Neuron (in vitro differentiated cells): ENCODE results near the gene SYNJ2.

Experiments
- H2AFZ ChIP-seq: one replicate; pipeline ENCODE4 v1.6.1; 2013; ENCODE audit warnings: low read depth, mild to moderate bottlenecking, inconsistent platforms, low read length, moderate library complexity
- H3K27me3 ChIP-seq: one replicate; pipeline ENCODE4 v1.6.1; 2013; ENCODE audit warnings: low read length; ENCODE audit not compliant: insufficient read depth
- H3K36me3 ChIP-seq: one replicate; pipeline ENCODE4 v1.6.1; 2013; ENCODE audit warnings: low read length; ENCODE audit not compliant: insufficient read depth
- H3K4me1 ChIP-seq: one replicate; pipeline ENCODE4 v1.6.1; 2013; ENCODE audit warnings: low read length; ENCODE audit not compliant: insufficient read depth
- H3K4me3 ChIP-seq: 2 replicates; pipeline ENCODE4 v1.5.1; 2013; ENCODE audit warnings: mild to moderate bottlenecking, low read length, moderate library complexity
- H3K9me3 ChIP-seq: one replicate; pipeline ENCODE4 v1.6.1; 2013; ENCODE audit warnings: low read length

SYNJ2 gene

DNA sequence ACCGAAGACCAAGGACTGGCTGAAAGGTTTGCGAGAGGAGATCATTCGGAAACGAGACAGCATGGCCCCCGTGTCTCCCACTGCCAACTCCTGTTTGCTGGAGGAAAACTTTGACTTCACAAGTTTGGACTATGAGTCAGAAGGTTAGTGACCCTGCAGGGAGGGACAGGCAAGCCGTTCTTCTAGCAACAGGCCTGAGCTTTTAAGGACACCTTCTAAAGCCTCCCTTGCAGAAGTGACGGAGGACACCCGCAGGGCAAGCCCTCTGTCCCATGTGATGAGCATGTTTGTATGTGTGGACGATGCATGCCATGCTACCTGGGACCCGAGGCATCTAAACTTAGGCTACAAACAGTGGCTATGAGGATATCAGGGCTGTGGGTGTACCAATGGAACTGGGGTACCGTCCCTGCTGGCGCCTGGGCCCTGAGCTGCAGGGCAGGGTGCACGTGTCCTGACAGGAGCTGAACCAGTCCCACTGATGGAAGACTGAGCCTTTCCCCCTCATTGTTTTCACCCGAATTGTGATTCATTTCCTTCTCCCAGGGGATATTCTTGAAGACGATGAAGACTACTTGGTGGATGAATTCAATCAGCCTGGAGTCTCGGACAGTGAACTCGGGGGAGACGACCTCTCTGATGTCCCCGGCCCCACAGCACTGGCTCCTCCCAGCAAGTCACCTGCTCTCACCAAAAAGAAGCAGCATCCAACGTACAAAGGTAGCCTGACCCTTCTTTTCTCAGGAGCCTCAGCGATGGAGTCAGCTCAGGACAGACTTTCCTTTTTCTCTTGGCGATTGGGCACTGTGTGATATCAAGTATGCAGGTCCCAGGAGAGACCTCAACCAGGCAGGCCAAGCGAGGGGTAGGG is 102.0 kb downstream of the SYNJ2 start:
- H3K9me3 ChIP-seq, result no peaks in the 10 kb centered on the region
- no peak overlapping the region for H3K4me3 ChIP-seq
- H3K4me1 ChIP-seq, result no peaks in the 10 kb centered on the region
- H3K36me3 ChIP-seq, result no peaks in the 10 kb centered on the region
- H3K27me3 ChIP-seq, result no peaks in the 10 kb centered on the region
- H2AFZ ChIP-seq, result no peak overlapping the region

DNA sequence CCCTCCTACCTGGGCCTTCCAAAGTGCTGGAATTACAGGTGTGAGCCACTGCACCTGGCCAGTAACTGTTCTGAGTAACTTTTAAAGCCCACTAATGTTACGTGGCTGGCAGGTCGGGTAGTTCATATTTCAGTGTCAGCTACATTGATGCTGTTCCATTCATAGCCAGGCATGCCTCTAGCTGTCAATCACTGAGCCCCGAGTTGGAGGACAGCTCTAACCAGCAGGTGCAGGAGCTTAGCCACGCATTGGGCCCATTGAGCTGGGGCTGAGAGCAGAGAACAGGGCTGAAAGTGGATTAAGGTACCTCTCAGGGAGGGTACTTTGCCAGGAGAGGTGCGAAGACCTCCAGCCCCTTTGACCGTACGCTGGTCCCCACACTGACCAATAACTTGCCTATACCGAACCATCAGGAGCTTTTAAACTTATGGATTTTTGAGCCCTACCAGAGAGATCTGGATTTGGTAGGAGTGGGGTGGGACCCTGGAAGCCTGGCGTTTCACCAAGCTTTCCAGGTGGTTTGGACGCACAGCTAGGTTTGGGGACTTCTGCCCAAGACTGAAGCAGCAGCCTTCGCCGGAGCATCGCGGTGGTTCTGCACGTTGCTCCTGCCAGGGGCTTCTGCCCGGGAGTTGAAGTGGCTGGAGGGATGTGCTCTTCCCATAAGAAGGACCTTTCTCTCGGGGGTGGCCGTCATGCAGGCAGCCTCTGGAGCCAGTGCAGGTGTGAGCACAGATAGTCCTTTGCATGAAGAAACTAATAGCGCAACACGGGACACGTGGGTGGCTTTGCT is 103.8 kb downstream of the SYNJ2 start:
- Histone ChIP-seq H2AFZ (no peak overlapping the region), H3K4me3 (no peak overlapping the region), H3K9me3 (no peaks in the 10 kb centered on the region), H3K27me3 (no peaks in the 10 kb centered on the region), H3K36me3 (peaks cover 2% of the 10 kb centered on the region), H3K4me1 (no peaks in the 10 kb centered on the region)

- no peaks in the 10 kb centered on the region for H3K4me1 ChIP-seq
- no peak overlapping the region for H2AFZ ChIP-seq
- H3K9me3 ChIP-seq, result no peaks in the 10 kb centered on the region
- no peak overlapping the region for H3K4me3 ChIP-seq
- H3K36me3 ChIP-seq, result peaks cover 2% of the 10 kb centered on the region
- H3K27me3 ChIP-seq, result no peaks in the 10 kb centered on the region
Measured at GRCh38 chr6:158086054-158086503, 104.4 kb downstream of the SYNJ2 start.

DNA sequence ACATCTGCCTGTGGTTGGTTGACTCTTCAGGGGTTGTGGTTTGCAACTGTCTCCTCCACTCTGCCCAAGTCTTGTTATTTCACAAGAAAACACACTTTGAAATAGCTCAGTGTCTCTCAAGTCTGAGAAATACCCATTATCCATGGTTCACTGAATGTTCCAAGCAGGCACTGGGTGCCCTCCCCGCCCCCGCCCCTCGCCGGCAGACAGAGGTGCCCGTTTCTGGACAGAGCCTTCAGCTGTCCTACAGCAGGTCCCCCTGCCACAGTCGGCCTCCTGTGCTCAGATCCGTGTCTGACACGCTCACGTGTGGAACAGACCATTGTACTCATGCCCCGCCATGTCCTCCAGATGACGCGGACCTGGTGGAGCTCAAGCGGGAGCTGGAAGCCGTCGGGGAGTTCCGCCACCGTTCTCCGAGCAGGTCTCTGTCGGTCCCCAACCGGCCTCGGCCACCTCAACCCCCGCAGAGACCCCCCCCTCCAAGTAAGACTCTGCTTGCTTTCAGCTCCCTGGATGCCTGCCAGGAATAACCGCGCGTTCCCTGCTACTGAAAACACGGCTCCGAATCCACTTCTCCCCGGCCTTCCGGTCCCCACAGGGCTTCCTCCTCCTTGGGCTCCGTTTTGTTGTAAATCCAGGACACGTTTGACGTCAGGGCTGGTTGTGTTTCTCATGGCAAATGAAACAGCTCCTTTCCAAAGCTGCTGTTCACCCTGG is 105.0 kb downstream of the SYNJ2 start:
- Histone ChIP-seq H3K36me3 (peaks cover 2% of the 10 kb centered on the region), H3K4me1 (no peaks in the 10 kb centered on the region), H3K27me3 (no peaks in the 10 kb centered on the region), H3K9me3 (no peaks in the 10 kb centered on the region), H2AFZ (no peak overlapping the region), H3K4me3 (no peak overlapping the region)

DNA sequence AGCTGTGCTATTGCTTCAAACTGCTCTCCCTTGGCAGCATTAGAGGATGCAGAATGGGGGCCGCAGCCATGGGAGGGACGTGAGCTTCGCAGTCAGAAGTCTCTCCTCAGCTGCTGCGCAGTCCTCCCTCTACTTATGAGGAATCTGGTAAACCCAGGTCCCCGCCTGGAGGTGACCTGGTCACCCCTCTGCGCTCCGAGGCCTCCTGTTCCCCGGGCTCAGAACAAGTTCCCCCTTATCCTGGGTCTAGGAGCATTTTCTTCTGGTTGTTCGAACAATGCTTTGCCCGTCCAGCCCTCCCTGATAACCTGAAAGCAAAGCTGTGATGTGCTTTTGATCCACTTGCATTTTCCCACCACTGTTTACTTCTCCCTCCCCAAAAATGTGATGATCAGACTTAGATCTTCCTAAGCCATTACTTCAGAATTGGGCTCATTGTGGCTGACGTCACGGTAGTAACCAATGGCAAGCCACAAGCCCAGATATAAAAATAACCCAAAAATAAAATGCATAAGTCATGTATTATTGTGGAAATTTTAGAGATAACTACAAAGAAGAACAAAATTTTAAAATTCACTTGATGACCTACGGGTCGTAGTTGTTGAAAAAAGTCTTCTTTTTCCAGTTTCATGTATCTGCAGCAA is 105.7 kb downstream of the SYNJ2 start:
- Histone ChIP-seq H3K4me1 (no peaks in the 10 kb centered on the region), H2AFZ (no peak overlapping the region), H3K36me3 (peaks cover 2% of the 10 kb centered on the region), H3K4me3 (no peak overlapping the region), H3K27me3 (no peaks in the 10 kb centered on the region), H3K9me3 (no peaks in the 10 kb centered on the region)

GRCh38 chr6:158092806-158093205 is 111.1 kb downstream of the SYNJ2 start:
- Histone ChIP-seq H3K9me3 (peaks cover 2% of the 10 kb centered on the region), H3K4me3 (no peak overlapping the region), H3K36me3 (peaks cover 21% of the 10 kb centered on the region), H2AFZ (no peak overlapping the region), H3K27me3 (no peaks in the 10 kb centered on the region), H3K4me1 (no peaks in the 10 kb centered on the region)

GRCh38 chr6:158095031-158095430 is 113.4 kb downstream of the SYNJ2 start:
- Histone ChIP-seq H3K27me3 (no peaks in the 10 kb centered on the region), H3K4me3 (no peak overlapping the region), H3K9me3 (peaks cover 2% of the 10 kb centered on the region), H3K4me1 (peaks cover 5% of the 10 kb centered on the region), H3K36me3 (peaks cover 19% of the 10 kb centered on the region), H2AFZ (no peak overlapping the region)

- H3K4me1 ChIP-seq, result peaks cover 5% of the 10 kb centered on the region
- no peak overlapping the region for H2AFZ ChIP-seq
- peaks cover 2% of the 10 kb centered on the region for H3K9me3 ChIP-seq
- H3K36me3 ChIP-seq, result peaks cover 19% of the 10 kb centered on the region
- no peaks in the 10 kb centered on the region for H3K27me3 ChIP-seq
- H3K4me3 ChIP-seq, result no peak overlapping the region
Measured at GRCh38 chr6:158095671-158096070, 114.0 kb downstream of the SYNJ2 start.

GRCh38 chr6:158103228-158103627 is 121.6 kb downstream of the SYNJ2 start:
- H3K9me3 ChIP-seq, result peaks cover 1% of the 10 kb centered on the region
- H3K27me3 ChIP-seq, result no peaks in the 10 kb centered on the region
- peaks cover 5% of the 10 kb centered on the region for H3K4me1 ChIP-seq
- no peak overlapping the region for H3K4me3 ChIP-seq
- no peak overlapping the region for H2AFZ ChIP-seq
- H3K36me3 ChIP-seq, result peaks cover 3% of the 10 kb centered on the region

DNA sequence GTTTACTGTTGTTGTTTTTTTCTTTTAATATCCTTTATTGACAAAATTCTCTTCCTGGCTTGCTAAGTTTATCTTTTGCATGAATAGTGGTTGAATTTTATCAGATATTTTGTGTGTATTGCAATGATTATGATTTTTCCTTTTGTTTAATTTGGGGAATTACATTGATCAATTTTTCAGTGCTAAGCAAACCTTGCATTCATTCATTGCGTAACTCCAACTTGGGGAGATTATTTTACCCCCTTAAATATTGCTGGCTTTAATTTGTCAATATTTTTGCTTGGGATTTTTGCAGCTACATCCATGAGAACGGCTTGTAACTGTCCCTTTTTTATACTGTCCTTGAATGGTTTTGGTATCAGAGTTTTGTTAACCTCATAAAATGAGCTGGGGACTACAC is 123.0 kb downstream of the SYNJ2 start:
- Histone ChIP-seq H3K4me3 (no peak overlapping the region), H2AFZ (no peak overlapping the region), H3K9me3 (peaks cover 1% of the 10 kb centered on the region), H3K36me3 (peaks cover 8% of the 10 kb centered on the region), H3K27me3 (no peaks in the 10 kb centered on the region), H3K4me1 (no peaks in the 10 kb centered on the region)

DNA sequence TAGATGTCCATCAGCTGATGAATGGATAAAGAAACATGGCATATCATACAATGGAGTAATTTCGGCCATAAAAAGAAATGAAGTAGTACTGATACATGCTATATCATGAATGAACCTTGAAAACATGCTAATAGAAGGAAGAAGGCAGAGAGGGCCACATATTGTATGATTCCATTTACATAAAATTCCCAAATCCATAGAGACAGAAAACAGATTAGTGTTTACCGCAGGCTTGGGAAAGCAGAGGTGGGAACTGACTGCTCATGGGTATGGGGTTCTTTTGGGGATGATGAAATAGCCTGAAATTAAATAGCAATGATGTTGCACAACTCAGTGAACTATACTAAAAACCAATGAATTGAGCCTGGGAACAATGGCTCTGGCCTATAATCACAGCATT is 128.1 kb downstream of the SYNJ2 start:
- H2AFZ ChIP-seq, result no peak overlapping the region
- H3K36me3 ChIP-seq, result peaks cover 36% of the 10 kb centered on the region
- no peak overlapping the region for H3K4me3 ChIP-seq
- H3K27me3 ChIP-seq, result no peaks in the 10 kb centered on the region
- H3K9me3 ChIP-seq, result no peaks in the 10 kb centered on the region
- no peaks in the 10 kb centered on the region for H3K4me1 ChIP-seq

GRCh38 chr6:158110986-158111385 is 129.3 kb downstream of the SYNJ2 start:
- no peaks in the 10 kb centered on the region for H3K27me3 ChIP-seq
- no peak overlapping the region for H2AFZ ChIP-seq
- H3K36me3 ChIP-seq, result peaks cover 47% of the 10 kb centered on the region
- no peak overlapping the region for H3K4me3 ChIP-seq
- no peaks in the 10 kb centered on the region for H3K9me3 ChIP-seq
- no peaks in the 10 kb centered on the region for H3K4me1 ChIP-seq
